Activated T-cell treated with anti-CD3 and anti-CD28 coated beads for 4 hours (primary cell): Measurements from ENCODE around the gene FITM1.
A peak's percentile ranks its signal among the peaks of the same experiment; 100 is the strongest.

Experiments used
- DNase-seq: peaks from one replicate; pipeline ENCODE4 v3.0.0-alpha.2; 2020

FITM1 gene

DNA sequence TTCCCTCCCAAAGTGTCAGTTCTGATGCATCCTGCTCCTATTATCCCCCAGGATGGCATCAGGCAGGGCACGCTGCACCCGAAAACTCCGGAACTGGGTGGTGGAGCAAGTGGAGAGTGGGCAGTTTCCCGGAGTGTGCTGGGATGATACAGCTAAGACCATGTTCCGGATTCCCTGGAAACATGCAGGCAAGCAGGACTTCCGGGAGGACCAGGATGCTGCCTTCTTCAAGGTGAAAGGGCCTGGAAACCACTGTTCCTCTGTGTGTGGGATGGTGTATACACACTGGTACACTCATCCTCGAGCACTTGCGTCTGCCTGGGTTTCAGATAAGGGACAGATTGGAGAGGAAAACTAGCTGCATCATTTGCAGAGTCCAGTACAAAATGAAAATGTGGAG, 31.6 kb downstream of the FITM1 start:
- DNase-seq: no peak

DNA sequence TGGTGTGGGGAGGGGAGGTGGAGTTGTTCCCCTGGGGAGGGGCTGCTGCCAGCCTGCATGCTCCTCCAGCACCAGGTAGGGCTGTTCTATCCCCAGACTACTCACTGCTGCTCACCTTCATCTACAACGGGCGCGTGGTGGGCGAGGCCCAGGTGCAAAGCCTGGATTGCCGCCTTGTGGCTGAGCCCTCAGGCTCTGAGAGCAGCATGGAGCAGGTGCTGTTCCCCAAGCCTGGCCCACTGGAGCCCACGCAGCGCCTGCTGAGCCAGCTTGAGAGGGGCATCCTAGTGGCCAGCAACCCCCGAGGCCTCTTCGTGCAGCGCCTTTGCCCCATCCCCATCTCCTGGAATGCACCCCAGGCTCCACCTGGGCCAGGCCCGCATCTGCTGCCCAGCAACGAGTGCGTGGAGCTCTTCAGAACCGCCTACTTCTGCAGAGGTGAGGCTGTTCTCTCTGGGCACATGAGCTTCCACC, 34.1 kb downstream of the FITM1 start:
- DNase-seq: no peak

DNA sequence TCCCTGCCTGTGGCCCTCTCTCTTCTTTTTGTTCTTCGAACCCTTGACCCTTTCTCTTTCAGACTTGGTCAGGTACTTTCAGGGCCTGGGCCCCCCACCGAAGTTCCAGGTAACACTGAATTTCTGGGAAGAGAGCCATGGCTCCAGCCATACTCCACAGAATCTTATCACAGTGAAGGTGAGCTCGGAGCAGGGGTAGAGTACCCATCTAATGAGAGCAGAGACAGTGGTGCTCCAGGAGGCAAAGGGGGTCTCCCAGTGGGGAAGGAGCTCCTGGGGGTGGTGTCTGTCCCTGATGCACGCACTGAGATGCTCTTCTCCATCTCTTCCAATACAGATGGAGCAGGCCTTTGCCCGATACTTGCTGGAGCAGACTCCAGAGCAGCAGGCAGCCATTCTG, 35.3 kb downstream of the FITM1 start:
- DNase-seq: no peak

DNA sequence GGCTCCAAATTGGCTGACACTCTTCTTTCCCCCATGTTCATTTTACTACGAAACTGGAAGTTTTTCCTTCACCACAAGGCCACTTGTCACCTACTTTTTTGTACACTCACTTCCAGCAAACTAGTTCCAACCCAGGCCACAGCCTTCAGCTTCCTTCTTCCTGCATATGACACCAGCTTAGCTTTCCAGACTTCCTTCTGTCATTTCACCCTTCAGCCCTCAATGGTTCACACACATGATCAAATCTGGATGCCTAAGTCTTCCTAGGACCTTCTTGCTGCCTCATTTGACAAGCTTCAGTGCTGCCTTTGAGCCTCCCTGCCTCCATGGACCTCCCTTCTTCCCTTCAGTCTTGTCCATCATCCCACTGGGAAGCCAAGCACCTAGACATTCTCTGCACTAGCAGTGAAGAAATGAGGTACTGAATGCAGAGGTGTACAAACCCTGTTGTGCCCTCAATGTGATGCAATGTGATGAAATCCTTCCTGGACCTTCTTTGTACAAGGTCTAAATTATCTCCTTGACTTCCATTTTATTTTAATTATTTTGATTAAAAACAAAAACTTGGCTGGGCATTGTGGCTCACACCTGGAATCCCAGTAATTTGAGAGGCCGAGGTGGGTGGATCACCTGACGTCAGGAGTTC, 37.1 kb downstream of the FITM1 start:
- DNase-seq: no peak

DNA sequence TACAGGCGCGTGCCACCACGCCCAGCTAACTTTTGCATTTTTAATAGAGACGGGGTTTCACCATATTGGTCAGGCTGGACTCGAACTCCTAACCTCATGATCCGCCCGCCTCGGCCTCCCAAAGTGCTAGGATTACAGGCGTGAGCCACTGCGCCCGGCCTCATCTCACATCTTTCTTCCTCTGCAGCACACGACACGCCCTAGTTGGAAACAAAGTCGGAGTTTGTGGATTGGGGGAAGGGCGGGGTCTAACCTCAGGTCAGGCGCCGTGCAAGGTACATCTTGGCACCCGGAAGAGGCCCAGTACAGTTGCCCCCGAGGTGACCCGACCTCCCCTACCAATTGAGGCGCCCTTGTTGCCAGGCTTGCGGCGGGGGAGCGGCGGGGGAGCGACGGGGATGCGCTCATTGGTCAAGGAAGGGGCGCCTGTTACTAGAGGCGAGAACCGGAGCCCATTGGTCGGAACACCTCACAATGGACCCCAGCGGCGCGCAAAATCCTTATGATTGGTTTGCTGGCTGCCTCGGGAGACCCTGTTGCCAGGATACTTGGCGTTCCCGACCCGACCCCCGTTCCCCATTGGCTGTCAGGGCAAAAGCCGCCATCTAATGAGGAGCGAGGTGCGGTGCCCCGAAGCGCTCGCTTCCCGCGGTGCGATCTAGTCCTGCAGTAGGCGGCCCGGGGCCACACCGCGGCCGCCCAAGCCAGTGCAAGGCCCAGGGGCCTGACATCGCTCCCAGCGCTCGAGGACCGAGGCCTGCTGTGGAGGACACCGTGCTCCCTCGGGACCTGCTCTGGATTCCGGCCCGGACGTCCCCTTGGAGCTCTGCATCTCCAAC, 41.2 kb downstream of the FITM1 start, which contains the start of gene REC8:
Gene REC8 (plus strand): TSS at position 659 of the 839 bp plus-strand sequence. CDS start 473 bp downstream, outside the sequence.
- peak; percentile 30 for DNase-seq

DNA sequence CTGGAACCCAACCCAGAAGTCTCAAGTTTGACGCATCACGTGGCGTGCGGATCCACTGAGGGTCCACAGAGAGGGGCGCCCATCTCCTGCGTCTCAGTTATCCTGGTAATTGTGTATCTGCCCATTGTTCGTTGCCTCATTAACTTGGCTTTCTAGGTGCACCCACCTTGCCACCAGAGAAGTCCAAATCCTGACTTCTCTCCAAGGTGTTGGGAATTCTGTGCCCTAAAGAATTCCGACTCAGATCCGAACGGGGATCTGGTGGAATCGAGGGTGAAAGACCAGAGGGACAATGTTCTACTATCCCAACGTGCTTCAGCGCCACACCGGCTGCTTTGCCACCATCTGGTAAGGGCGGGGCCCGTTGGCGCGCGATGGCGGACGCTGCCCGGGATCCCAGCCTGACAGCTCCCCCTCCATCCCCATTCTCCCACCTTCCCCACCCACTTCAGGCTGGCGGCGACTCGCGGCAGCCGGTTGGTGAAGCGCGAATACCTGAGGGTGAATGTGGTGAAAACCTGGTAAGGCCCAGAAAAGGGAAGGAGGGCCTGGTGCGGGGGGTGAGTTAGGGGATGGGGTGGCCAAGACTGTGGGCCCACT, 41.9 kb downstream of the FITM1 start:
- no peak for DNase-seq

DNA sequence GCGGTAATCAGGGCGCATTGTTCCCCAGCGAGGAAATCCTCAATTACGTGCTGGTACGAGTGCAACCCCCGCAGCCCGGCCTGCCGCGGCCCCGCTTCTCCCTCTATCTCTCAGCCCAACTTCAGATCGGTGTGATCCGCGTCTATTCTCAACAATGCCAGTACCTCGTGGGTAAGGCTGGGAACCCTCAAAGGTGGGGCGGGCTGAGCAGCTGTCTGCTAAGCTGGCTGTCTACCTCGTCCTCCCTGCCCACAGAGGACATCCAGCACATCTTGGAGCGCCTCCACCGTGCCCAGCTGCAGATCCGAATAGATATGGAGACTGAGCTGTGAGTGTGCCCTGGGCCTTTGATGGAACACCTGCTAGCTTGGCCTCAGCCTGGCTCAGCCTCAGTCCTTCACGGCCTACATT, 42.4 kb downstream of the FITM1 start:
- no peak for DNase-seq

DNA sequence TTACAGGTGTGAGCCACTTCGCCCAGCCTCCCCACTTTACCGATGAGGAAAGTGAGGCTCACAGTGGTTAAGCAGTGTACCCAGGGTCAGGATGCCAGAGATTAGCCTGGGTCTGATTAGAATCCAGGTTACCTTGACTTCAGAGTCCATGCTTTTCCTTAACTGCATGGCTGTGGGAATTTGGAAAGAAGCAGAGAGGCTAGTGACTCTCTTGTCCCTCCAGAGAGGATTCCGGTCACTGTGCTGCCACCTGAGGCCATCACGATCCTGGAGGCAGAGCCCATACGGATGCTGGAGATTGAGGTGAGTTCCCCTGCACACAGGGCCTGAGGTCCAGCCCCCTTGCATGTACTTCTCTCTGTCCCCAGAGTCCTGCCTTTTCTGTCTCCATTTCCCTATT, 46.1 kb downstream of the FITM1 start:
- DNase-seq: no peak

DNA sequence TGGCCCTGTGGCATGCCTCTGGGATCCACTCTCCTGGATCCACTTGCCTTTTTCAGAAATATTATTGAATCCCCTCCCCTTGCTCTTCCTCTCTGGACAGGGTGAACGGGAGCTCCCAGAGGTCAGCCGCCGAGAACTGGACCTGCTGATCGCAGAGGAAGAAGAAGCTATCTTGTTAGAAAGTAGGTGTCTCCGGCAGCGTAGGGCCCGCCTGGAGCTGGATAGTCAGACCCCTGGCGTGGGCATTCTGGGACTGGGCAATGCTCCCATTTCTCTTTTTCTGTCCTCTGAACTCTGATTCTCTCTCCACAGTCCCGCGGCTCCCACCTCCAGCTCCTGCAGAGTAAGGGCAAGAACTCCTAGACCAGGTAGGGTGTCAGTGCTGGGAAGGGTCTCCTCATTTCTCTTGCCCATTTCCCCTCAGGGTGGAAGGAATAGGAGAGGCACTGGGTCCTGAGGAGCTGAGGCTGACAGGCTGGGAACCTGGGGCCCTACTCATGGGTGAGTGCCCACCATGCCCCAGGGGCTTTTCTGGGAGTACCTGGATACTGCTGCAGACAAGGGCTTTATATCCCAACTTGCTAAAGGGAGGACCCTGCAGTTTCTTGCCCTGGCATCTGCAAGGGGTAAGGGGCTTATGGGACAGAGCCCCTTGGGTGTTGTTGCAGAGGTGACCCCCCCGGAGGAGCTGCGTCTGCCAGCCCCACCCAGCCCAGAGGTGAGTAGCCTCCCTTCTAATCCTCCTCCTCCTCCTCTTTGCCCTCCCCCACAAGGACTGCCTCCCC, 46.8 kb downstream of the FITM1 start:
- no peak for DNase-seq

DNA sequence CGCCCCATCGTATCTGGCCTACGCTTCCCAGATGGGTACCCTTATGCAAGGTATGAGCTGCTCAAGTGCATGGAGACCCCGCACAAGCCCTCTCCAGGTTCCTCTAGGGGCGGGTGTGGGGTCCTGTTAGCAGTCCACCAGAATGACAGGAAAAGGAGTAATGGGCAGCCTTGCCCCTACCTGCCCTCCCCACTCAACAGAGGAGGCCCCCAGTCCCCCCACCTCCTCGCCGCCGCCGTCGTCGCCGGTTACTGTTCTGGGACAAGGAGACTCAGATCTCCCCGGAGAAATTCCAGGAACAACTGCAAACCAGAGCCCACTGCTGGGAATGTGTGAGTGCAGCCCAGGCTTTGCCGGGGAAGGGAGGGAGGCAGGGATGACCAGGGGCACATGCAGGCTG, 47.4 kb downstream of the FITM1 start:
- no peak for DNase-seq

DNA sequence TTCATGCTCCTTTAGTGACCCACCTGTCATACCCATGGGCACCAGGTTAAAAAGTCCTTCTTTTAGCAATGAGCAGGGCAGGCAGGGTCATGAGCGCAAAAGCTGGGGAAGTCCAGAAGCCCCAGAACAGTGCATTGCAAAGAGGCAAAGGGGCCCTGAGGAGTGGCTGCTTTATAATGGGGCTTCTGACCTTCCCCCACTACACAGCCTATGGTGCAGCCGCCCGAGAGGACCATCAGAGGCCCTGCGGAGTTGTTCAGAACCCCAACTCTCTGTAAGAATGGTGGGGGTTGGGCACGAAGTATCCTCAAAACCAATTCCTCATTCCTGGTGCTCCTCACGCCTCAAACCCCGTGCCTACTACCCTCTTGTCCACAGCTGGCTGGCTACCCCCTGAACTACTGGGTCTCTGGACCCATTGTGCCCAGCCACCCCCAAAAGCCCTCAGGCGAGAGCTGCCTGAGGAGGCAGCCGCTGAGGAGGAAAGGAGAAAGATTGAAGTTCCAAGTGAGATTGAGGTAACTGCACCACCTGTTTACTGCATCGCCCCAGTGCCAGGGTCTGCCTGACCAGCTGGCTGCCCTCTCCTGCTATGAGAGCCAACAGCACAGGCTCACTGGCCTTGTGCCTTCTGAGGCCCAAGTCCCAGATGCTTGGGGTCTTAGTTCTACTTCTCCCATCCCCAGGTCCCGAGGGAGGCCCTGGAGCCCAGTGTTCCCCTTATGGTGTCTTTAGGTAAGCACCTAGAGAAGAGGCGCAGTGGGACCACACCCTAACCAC, 48.1 kb downstream of the FITM1 start:
- no peak for DNase-seq

DNA sequence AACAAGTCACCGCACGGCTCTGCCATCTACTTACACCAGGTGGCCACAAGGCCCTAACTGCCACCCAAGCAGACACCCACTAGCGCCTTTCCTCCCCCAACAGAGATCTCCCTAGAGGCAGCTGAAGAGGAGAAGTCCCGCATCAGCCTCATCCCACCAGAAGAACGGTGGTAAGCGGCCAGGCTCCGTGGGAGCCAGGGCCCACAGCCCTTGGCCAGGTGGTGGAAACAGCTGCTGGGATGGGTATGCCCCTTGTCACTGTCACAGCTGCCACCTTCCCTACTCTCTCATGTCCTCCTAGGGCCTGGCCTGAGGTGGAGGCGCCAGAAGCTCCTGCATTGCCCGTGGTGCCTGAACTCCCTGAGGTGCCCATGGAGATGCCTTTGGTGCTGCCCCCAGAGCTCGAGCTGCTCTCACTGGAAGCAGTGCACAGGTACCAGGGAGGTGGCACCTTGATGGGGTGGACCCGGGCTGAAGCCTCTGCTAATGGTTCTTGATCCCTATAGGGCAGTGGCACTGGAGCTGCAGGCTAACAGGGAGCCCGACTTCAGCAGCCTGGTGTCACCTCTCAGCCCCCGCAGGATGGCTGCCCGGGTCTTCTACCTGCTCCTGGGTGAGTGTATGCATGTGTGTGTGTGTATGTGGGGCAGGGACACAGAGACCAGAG, 49.0 kb downstream of the FITM1 start:
- no peak for DNase-seq

DNA sequence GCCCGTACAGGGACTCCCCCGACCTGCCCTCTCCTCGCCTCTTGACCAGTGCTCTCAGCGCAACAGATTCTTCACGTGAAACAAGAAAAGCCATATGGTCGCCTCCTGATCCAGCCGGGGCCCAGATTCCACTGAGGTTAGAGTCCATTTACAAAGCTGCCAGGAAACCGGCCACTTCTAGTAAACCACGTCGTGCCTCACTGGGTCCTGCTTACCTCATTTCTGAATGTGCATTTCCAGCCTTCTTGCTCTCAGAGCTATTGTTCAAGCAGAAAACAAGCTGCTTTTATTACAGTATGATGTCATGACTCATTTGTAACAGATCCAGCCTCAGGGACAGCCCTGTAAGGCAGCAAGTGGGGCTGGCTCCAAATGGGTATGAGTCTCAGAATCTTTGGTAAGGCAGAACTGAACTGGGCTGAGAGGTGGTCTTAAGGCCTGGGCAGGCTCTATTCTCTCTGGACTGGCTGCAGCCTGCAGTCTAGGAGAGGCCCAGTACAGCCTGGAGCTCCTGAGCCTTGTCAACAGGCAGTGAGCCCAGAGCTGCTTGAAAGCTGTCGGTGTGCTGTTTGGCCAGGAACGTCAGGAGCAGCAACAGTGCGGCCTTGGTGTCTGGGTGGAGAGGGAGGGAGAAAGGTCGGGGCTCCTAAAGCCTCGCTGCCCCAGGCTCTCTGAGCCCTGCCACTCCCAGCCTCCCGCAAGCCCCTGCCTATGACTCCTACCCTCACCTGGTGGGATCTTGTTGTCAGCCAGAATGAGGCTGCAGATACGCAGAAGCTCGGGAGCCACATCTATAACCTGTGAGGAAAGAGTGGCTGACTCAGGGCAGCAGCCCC, 49.7 kb downstream of the FITM1 start:
- DNase-seq: no peak

DNA sequence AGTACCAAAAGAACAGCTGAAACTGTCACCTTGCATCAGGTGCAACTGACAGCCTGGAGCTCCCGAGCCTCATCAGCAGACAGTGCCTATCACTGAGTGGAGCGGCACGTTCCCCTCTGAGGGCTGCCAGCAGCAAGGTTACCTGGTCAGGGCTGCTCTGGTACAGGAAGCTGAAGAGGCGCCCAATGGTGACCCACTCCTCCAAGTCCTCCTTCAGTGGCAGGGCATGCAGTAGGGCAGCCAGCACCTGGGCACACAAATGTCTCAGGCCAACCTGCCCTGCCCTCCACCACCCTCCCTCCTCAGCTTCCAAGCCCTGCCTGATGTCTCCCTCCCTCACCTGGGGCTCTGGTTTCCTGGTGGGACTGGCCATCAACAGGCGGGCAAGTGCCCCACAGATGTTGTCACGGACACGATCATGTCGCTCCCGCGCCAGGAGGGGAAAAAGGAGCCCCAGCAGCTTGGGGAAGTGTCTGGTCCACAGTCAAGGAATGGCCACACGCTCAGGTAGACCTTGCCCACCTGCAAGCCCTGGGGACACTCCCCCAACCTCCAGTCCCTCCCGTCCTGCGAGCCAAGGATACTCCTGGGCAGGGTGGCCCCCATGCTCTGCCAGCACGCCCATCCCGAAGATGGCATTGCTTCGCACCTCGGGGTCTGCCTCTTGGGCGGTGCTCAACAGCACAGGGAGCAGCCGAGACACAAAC, 51.1 kb downstream of the FITM1 start:
- no peak for DNase-seq
